ENCODE results near the gene AP2M1. TPM values are rescaled to one million over a fixed set of nuclear protein-coding genes. Genes with fewer than 3 reads are reported as not detected.

The AP2M1 gene
- total and polyA plus RNA-seq, 2 of the 8 experiments (the other 6 are each of a cell fraction or from before 2014, with no cell fraction given): 403 to 454 TPM

GRCh38 chr3:184189421-184189820, 14.8 kb downstream of the AP2M1 start:
- Histone ChIP-seq H2AFZ (ENCODE audit: low read length) (no peak overlapping the region), H2BK5ac (ENCODE audit: low read depth, low read length) (no peak overlapping the region), H2BK20ac (ENCODE audit: low read length) (no peak overlapping the region), H3K56ac (replicated peaks; ENCODE audit: insufficient read length, low read depth, low read length) (no peak overlapping the region), H3K4me3 (ENCODE audit: extremely low read depth in 1 of 4, insufficient read depth in 2 of 4, low read depth in 3 of 4, low read length in 4 of 4) (no peak overlapping the region), H3K4ac (replicated peaks; ENCODE audit: insufficient read length, low read depth, low read length) (no peak overlapping the region), H2BK12ac (ENCODE audit: low read depth, low read length) (no peak overlapping the region), H3K79me2 (ENCODE audit: control insufficient read depth in 1 of 2, insufficient read depth in 2 of 2, low read length in 2 of 2) (peaks cover 6 to 27% of the 10 kb centered on the region in 2 experiments; a peak in 3 of 4 replicates), H2BK15ac (ENCODE audit: low read length) (no peak overlapping the region), H2BK120ac (replicated peaks; ENCODE audit: low read depth, low read length) (no peak overlapping the region), H3K14ac (ENCODE audit: insufficient read length) (no peak overlapping the region), H3K4me2 (ENCODE audit: insufficient read depth in 1 of 2, low read depth in 2 of 2, low read length in 2 of 2) (no peak overlapping the region), H3K23me2 (ENCODE audit: low read depth, low read length) (peaks cover 15% of the 10 kb centered on the region), H3K18ac (ENCODE audit: extremely low read depth, low read length) (no peak overlapping the region), H2AK5ac (ENCODE audit: low read depth, low read length) (no peak overlapping the region), H3K23ac (ENCODE audit: insufficient read length) (no peak overlapping the region), H3K27ac (ENCODE audit: low read depth, low read length) (no peak overlapping the region), H4K8ac (ENCODE audit: extremely low read depth, insufficient read depth, low read length) (no peak overlapping the region), H3K9me3 (ENCODE audit: insufficient read depth in 2 of 2, low read depth in 1 of 2, low read length in 1 of 2) (no peaks in the 10 kb centered on the region; a peak in 1 of 4 replicates), H3K4me1 (replicated peaks in 1 of 4; ENCODE audit: control insufficient read depth in 3 of 4, insufficient read depth in 4 of 4, low read length in 3 of 4) (peaks cover 0 to 8% (median 5%) of the 10 kb centered on the region in 4 experiments; a peak in 6 of 7 replicates), H3K9ac (replicated peaks in 1 of 4; ENCODE audit: extremely low read depth in 1 of 4, low read depth in 3 of 4, low read length in 3 of 4) (no peak overlapping the region), H3K27me3 (replicated peaks in 1 of 4; ENCODE audit: control insufficient read depth in 3 of 4, extremely low read depth in 1 of 4, insufficient read depth in 3 of 4, low read length in 3 of 4) (no peaks in the 10 kb centered on the region; a peak in 1 of 7 replicates), H4K5ac (ENCODE audit: insufficient read length, low read depth, low read length) (no peak overlapping the region), H3K36me3 (ENCODE audit: control insufficient read depth in 2 of 4, insufficient read depth in 4 of 4, low read length in 3 of 4) (peaks cover 17 to 60% (median 34%) of the 10 kb centered on the region in 4 experiments), H4K91ac (replicated peaks; ENCODE audit: insufficient read length, low read length) (no peak overlapping the region), H3K79me1 (ENCODE audit: low read depth, low read length) (peaks cover 10% of the 10 kb centered on the region), H4K20me1 (replicated peaks in 1 of 2; ENCODE audit: control insufficient read depth in 1 of 2, insufficient read depth in 2 of 2, low read length in 2 of 2) (peaks cover 3 to 14% of the 10 kb centered on the region in 2 experiments)
- ChIA-PET POLR2A (ENCODE audit: partially characterized antibody) (interaction anchor here (1.2 kb wide), 1 partner anchor 11 kb away, joined by 3 read pairs; no protein-coding TSS in a partner anchor), CTCF (ENCODE audit: partially characterized antibody) (interaction anchor here (0.5 to 0.7 kb wide), 2 partner anchors 41 to 1435 kb away, joined by 3 read pairs; no protein-coding TSS in a partner anchor)
- no peak for DNase-seq (ENCODE audit: low read depth in 1 of 2, low spot score in 2 of 2)
- 92% methylated on average over 12 of the region's 13 CpGs; no CpG with 5 or more reads in 1 of the 2 experiments for WGBS, 2 experiments (ENCODE audit: extremely low coverage in 1 of 2, insufficient coverage in 1 of 2, insufficient read length in 1 of 2, insufficient replicate concordance in 2 of 2, low coverage in 1 of 2, low lambda C conversion rate in 2 of 2, missing lambda C conversion rate in 1 of 2)
- TF ChIP-seq GABPA (IDR thresholded peaks at IDR 0.05; ENCODE audit: borderline replicate concordance, insufficient read depth, low read length): no peak
- TF ChIP-seq TEAD4 (IDR thresholded peaks at IDR 0.05; ENCODE audit: low read depth, low read length): no peak
- TF ChIP-seq POLR2A (IDR thresholded peaks at IDR 0.05; ENCODE audit: control extremely low read depth in 1 of 2, low read depth in 2 of 2, low read length in 2 of 2): no peak
- TF ChIP-seq SRF (IDR thresholded peaks at IDR 0.05; ENCODE audit: low read depth, low read length): no peak
- no peak for TF ChIP-seq ASH2L (IDR thresholded peaks at IDR 0.05; ENCODE audit: low read length)
- TF ChIP-seq KDM1A (IDR thresholded peaks at IDR 0.05; ENCODE audit: borderline replicate concordance, low read length): no peak
- TF ChIP-seq FOSL1 (IDR thresholded peaks at IDR 0.05; ENCODE audit: insufficient read depth, low read depth, low read length): no peak
- no peak for TF ChIP-seq CBX5 (IDR thresholded peaks at IDR 0.05; ENCODE audit: low read depth, low read length)
- TF ChIP-seq SAP30 (IDR thresholded peaks at IDR 0.05; ENCODE audit: insufficient read depth, insufficient replicate concordance, low read length): no peak
- TF ChIP-seq BRCA1 (IDR thresholded peaks at IDR 0.05; ENCODE audit: low read depth, low read length): no peak
- no peak for TF ChIP-seq RBBP5 (IDR thresholded peaks at IDR 0.05; ENCODE audit: borderline replicate concordance, low read depth, low read length)
- no peak for TF ChIP-seq TBP (IDR thresholded peaks at IDR 0.05; ENCODE audit: low read depth, low read length)
- TF ChIP-seq EGR1 (IDR thresholded peaks at IDR 0.05; ENCODE audit: borderline replicate concordance, low read depth, low read length): no peak
- no peak for FAIRE-seq
